ENCODE data around the gene L3MBTL4. TPM values are rescaled to one million over a fixed set of nuclear protein-coding genes. Genes with fewer than 3 reads are reported as not detected.

L3MBTL4 gene
- total RNA-seq, result 0.89 TPM
- long read RNA-seq, result 0 reads

DNA sequence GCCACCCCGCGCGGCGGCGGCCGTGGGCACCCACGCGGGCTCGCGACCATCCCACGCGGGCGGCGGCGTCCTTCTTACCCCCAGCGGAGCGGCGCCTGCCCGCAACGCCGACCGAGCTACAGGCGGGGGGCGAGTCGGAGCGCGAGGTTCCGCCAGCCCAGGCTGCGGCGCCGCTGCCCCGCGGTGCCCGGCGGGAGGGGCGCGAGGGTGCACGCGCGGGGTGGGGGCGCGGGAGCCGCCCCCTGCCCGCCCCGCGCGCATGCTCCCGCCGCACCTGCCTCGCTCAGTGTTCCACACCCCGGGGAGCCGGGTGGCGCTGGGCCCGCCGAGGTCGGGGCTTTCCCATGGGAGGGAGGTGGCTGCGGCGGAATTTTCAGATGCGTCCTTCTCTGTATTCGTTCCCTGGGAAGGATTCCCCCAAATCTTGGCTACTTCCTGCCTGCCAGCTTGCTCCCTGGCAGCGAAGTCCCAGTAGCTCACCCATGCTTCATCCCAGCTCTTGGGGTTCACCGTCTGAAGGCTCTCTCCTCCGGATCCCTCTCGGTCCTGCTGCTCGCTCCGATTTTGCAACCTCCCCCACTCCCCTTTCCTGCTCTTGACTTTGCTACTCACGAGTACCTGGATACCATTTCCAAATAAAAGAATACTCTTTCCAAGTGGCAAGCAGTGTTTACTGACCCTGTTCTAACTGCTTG lies at the start of gene L3MBTL4:
TSS of gene L3MBTL4 (minus strand) at position 189 of the 695 bp plus-strand sequence. CDS start 103,286 bp downstream, outside the sequence.
- intact Hi-C loops (cut with micrococcal nuclease), result no loop called here
- peak; percentile 76 for ATAC-seq
- DNase-seq, result peak; percentile 55

GRCh38 chr18:6452194-6452593 lies 37.5 kb upstream of the L3MBTL4 start:
- ATAC-seq (no peak), DNase-seq (no peak)
- intact Hi-C loops (cut with micrococcal nuclease), result no loop called here

- ATAC-seq (no peak), DNase-seq (no peak)
- intact Hi-C loops (cut with micrococcal nuclease), result no loop called here
Observed at GRCh38 chr18:6449213-6449612, 34.5 kb upstream of the L3MBTL4 start.

DNA sequence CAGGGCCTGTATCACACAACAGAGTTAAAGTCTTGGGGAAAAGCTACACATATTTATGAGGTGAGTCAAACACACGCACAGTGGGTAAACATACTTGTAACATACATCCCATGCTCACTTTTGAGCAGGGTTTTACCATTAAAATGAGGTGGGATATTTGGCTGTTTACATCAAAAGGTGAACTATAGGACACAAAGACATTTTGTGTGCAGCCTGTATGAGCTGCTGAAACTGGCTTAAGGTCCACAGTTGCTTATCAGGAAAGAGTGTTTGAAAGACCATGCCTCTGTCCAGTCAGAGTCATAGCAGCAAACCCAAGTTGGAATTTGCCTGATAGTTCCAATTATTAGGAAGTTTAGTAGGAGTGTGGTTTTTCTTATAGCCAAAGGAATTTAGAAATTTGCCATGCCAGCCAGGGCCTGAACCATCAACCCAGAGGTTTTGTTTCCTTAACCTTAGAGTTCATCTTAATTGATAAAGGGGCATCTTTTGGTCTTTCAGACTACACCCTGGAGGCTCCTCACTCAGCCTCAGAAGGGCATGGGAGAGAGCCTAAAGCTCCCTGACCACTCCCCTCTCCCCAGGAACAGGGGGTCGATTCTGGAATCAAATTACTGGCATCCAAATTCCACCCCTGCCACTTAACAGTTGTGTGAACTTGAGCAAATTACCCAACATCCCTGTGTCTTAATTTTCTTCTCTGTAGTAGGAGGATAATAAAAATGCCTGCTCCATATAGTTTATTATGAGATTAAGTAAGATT lies 29.9 kb upstream of the L3MBTL4 start:
- ATAC-seq (no peak), DNase-seq (no peak)
- intact Hi-C loops (cut with micrococcal nuclease), result no loop called here

DNA sequence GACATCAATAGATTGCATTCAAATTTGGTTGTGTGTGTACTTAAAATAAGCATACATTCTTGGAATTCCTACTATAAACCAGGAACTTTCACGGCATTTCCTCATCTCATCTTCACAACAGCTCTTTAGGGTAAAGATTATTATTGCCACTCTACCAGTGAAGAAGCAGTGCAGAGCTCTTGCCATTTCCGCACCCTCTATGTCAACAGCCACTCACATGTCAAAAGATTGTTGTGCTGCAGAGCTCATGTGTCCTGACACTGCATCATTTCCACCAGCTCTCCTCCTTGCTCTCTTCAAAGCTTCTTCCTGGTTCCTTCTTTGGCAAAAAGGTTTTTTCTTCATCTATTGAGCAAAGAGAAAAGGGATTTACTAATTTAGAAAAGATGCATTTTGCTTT lies 26.5 kb upstream of the L3MBTL4 start:
- DNase-seq (no peak), ATAC-seq (no peak)
- intact Hi-C loops (cut with micrococcal nuclease), result no loop called here

- no peak for DNase-seq
- intact Hi-C loops (cut with micrococcal nuclease), result no loop called here
- ATAC-seq, result no peak
Observed at GRCh38 chr18:6437937-6438818, 23.5 kb upstream of the L3MBTL4 start.

GRCh38 chr18:6435731-6436130 lies 21.0 kb upstream of the L3MBTL4 start:
- DNase-seq, result no peak
- ATAC-seq, result no peak

GRCh38 chr18:6434987-6435709 lies 20.4 kb upstream of the L3MBTL4 start:
- ATAC-seq, result no peak
- intact Hi-C loops (cut with micrococcal nuclease), result no loop called here

More at GRCh38 chr18:6435731-6436130, 21.0 kb upstream of the L3MBTL4 start:
- intact Hi-C loops (cut with micrococcal nuclease), result no loop called here

GRCh38 chr18:6434481-6434880 lies 19.8 kb upstream of the L3MBTL4 start:
- ATAC-seq, result no peak
- intact Hi-C loops (cut with micrococcal nuclease), result no loop called here
- no peak for DNase-seq

More at GRCh38 chr18:6434987-6435709, 20.4 kb upstream of the L3MBTL4 start:
- no peak for DNase-seq

- ATAC-seq (no peak), DNase-seq (no peak)
- intact Hi-C loops (cut with micrococcal nuclease), result no loop called here
Observed at GRCh38 chr18:6431659-6432318, 17.1 kb upstream of the L3MBTL4 start.

- DNase-seq, result no peak
- intact Hi-C loops (cut with micrococcal nuclease), result no loop called here
- no peak for ATAC-seq
Observed at GRCh38 chr18:6428851-6429395, 14.2 kb upstream of the L3MBTL4 start.

DNA sequence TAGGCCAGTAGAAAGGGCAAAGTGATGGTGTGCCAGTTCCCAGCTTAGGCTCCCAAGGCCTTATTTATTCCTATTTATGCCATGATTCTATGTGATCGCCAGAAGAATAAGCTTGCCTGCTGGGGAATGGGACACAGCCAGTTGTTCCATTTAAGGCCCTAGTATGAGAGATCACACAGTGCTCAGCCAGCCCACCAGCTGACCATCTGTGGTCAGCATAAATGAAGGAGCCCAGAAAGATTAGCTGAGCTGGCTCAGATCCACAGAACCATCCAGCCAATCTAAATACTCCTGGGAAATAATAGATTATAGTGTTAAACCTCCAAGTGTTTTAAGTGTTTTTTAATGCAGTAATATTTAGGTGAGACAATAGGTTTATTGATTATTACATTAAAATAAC lies 12.6 kb upstream of the L3MBTL4 start:
- DNase-seq (no peak), ATAC-seq (no peak)
- intact Hi-C loops (cut with micrococcal nuclease), result no loop called here

DNA sequence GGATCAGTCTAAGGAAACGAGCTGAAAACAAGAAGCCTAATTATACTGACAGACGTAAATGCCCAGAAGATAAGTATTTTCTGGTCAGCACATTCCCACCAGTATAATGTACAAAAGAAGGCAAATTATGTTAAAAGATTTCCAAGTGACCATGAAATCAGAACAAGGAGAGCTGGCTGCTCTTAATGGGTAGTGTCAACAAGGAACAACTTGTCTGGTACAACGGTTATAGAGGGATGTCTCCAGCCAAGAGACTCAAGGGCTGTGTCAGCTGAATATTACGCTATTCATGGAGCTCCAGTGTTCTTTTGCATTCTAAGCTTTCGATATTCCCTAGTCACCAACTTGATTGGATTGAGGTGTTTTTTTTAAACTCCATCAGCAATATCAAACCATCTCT lies 8.6 kb upstream of the L3MBTL4 start:
- no peak for ATAC-seq
- intact Hi-C loops (cut with micrococcal nuclease), result no loop called here
- no peak for DNase-seq

DNA sequence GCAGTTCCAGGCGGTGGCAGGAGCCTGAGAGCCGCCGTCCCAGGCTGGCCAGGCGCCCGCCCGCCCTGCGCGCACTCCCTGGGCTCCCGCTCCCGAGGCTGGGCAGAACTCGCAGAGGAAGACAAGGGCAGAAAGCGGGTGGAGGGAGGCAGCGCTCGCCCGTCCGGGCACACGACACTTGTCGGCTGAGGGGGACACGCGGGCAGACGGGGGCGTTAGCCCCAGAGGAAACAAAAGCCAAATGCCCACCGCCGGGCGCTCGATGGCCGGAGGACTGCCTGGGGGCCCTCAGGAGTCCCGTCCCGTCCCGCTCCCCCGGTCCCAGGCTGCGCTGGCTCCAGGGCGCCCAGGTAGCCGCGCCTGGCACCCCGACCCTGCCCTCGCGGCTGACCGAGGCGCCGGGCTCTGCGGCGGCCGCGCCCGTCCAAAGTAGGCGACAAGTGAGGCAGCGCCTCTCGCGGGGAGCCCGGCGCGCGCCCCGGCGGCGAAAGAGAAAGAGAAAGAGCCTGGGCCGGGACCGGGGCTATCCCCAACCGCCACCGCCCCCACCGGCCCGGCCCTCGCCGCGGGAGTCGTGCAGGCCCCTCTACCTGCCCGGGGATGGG lies 491 bp downstream of the L3MBTL4 start:
- DNase-seq (peak; percentile 70), ATAC-seq (peak; percentile 90)
- intact Hi-C loops (cut with micrococcal nuclease), result no loop called here

DNA sequence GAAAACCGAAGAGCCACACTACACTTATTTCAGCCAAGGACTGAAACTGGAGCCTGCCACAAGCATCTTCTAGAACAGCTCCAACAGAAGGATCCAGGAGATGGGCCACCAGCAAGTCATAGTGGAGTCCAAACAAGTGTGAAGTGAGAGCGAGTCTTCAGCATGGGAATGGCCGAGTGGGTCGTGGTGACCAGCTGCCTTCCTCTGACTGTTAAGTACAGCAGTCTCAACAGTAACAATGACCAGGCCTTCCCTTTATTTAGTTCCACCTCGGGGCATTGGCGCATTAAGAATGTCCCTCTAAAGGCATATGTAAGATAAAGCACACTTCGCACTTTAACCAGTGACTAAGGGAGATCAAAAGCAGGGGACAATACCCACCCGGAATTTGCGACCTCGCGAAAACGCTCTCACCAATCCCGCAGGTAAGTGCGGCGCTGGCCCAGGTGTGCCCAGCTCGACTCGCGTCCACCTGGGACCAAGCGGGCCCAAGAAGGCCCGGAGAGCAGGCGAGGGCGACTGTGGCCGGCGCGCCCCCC lies 1.1 kb downstream of the L3MBTL4 start:
- DNase-seq, result no peak
- intact Hi-C loops (cut with micrococcal nuclease), result no loop called here
- peak; percentile 37 for ATAC-seq

DNA sequence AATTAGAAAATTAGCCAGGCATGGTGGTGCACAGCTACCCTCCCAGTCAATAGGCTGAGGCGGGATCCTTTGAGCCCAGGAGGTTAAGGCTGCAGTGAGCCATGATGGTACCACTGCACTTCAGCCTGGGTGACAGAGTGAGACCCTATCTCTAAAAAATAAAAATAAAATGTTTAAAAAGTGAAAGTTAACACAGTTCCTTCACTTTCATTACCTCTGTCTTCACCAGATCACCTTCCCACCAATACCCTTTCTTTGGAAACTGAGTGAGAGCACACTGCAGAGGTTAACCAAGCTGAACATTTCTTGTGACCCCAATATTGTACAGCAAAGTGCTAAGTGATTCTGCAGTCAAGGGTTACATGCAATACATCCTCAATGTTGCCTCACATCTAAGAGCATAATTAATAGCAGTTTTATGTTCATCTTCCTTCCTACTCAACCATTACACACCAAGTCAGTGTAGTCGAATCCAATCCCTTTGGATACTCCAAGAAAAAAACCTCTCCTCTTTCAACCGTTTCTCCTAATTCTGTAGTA lies 1.7 kb downstream of the L3MBTL4 start:
- intact Hi-C loops (cut with micrococcal nuclease), result no loop called here
- no peak for DNase-seq
- ATAC-seq, result no peak

DNA sequence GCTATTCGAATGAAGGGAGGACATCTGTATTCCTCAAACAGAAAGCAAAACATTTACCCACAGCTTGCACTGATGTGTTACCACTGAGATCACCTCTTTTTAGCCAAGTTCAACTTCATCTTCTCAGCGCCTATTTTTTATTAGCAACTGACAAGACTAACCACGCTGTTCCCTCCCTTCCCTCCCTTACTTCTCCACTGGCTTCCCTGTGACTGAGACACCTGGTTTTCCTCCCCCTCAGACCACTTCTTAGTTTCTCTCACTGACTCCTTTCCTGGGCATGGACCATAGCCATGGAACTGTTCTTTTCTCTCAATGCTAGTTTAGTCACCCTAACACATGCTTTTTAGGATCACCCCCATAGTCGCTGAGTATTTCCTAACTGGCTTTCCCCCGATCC lies 3.3 kb downstream of the L3MBTL4 start:
- intact Hi-C loops (cut with micrococcal nuclease), result no loop called here
- DNase-seq, result no peak
- ATAC-seq, result no peak

All from left ventricle myocardium superior (tissue), 1 donor.